ENCODE data around the gene PCBP3.

PCBP3 gene

GRCh38 chr21:45927851-45928850 is 284.6 kb downstream of the PCBP3 start:
- no peak for DNase-seq (ENCODE audit: low read depth in 2 of 2)

GRCh38 chr21:45929449-45929848 is 285.9 kb downstream of the PCBP3 start:
- DNase-seq (ENCODE audit: low read depth in 2 of 2), result no peak

GRCh38 chr21:45930231-45930760 is 286.8 kb downstream of the PCBP3 start:
- no peak for DNase-seq (ENCODE audit: low read depth in 2 of 2)

GRCh38 chr21:45930792-45931191 is 287.3 kb downstream of the PCBP3 start:
- no peak for DNase-seq (ENCODE audit: low read depth in 2 of 2)

- DNase-seq (ENCODE audit: low read depth in 2 of 2), result no peak
Measured at GRCh38 chr21:45931397-45931969, 288.0 kb downstream of the PCBP3 start.

- no peak for DNase-seq (ENCODE audit: low read depth in 2 of 2)
Measured at GRCh38 chr21:45932922-45933502, 289.5 kb downstream of the PCBP3 start.

- no peak for DNase-seq (ENCODE audit: low read depth in 2 of 2)
Measured at GRCh38 chr21:45934085-45934484, 290.6 kb downstream of the PCBP3 start.

- DNase-seq (ENCODE audit: low read depth in 2 of 2), result no peak
Measured at GRCh38 chr21:45934554-45934953, 291.0 kb downstream of the PCBP3 start.

- no peak for DNase-seq (ENCODE audit: low read depth in 2 of 2)
Measured at GRCh38 chr21:45935628-45936027, 292.1 kb downstream of the PCBP3 start.

GRCh38 chr21:45937721-45938452 is 294.4 kb downstream of the PCBP3 start:
- no peak for DNase-seq (ENCODE audit: low read depth in 2 of 2)

- no peak for DNase-seq (ENCODE audit: low read depth in 2 of 2)
Measured at GRCh38 chr21:45938453-45938755, 294.9 kb downstream of the PCBP3 start.

GRCh38 chr21:45938811-45939520 is 295.4 kb downstream of the PCBP3 start:
- no peak for DNase-seq (ENCODE audit: low read depth in 2 of 2)

- DNase-seq (ENCODE audit: low read depth in 2 of 2), result no peak
Measured at GRCh38 chr21:45939521-45940045, 296.1 kb downstream of the PCBP3 start.

- no peak for DNase-seq (ENCODE audit: low read depth in 2 of 2)
Measured at GRCh38 chr21:45940091-45940490, 296.6 kb downstream of the PCBP3 start.

GRCh38 chr21:45940621-45941337 is 297.3 kb downstream of the PCBP3 start:
- no peak for DNase-seq (ENCODE audit: low read depth in 2 of 2)

- no peak for DNase-seq (ENCODE audit: low read depth in 2 of 2)
Measured at GRCh38 chr21:45941338-45941710, 297.8 kb downstream of the PCBP3 start.

GRCh38 chr21:45941717-45942546 is 298.4 kb downstream of the PCBP3 start:
- DNase-seq (ENCODE audit: low read depth in 2 of 2), result no peak

- no peak for DNase-seq (ENCODE audit: low read depth in 2 of 2)
Measured at GRCh38 chr21:45942755-45943629, 299.5 kb downstream of the PCBP3 start.
